ENCODE data around the gene PRKG1.

DNA sequence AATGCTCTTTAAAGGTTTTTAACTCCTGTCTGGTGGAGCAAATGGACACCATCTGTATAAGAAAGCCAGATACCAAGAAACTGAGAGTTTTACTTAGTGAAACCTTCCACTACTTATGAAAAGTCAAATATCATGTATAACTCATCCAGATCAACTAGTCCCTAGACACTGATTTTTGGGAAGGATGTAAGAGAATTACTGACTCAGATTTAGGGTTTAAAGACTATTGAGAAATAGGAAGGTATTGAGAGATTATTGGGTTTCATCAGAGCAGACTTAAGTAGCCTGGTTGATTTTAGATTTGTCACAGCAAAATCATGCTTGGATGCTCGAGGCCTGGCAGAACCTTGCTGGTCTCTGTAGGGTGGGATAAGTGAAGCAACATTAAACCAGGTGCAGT is 622.0 kb downstream of the PRKG1 start:
- TF ChIP-seq POLR2A (IDR thresholded peaks at IDR 0.05; ENCODE audit: low read depth, low read length): no peak
- no peak for TF ChIP-seq TAF1 (IDR thresholded peaks at IDR 0.05; ENCODE audit: low read depth, low read length)

Measured in GM12891 (cell line).